HG03280 (cell line): ENCODE measurements around the gene PELI2.

Experiments
- ATAC-seq: cut with Tn5 transposase; IDR thresholded peaks from one replicate; pipeline ENCODE4 v1.9.1; 2021; ENCODE audit warnings: mild to moderate bottlenecking, moderate library complexity; ENCODE audit not compliant: unreplicated experiment

PELI2 gene

GRCh38 chr14:56170877-56171422 lies 52.7 kb downstream of the PELI2 start:
- no peak for ATAC-seq

- no peak for ATAC-seq
Observed at GRCh38 chr14:56172074-56172473, 53.9 kb downstream of the PELI2 start.

- no peak for ATAC-seq
Observed at GRCh38 chr14:56172571-56172971, 54.4 kb downstream of the PELI2 start.

- no peak for ATAC-seq
Observed at GRCh38 chr14:56173365-56173922, 55.2 kb downstream of the PELI2 start.

DNA sequence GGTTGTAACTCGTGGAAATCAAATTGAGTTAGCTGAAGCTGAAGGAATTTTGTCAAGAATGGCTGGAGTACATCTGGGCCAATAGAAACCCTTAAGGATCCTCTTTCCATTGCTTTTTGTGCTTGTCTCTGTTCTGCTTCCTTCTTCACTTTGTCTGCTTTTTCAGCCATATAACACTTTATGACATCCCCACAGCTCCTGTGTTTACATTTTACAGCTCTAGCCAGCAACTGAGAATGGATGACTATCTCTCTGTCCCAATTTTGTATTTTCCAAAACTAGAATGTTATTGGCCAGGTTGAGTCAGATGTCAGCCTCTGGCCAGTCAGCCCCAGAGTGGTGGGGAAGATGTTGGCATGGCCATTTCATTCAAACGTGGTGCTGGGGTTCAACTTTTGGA lies 57.6 kb downstream of the PELI2 start:
- ATAC-seq, result no peak

DNA sequence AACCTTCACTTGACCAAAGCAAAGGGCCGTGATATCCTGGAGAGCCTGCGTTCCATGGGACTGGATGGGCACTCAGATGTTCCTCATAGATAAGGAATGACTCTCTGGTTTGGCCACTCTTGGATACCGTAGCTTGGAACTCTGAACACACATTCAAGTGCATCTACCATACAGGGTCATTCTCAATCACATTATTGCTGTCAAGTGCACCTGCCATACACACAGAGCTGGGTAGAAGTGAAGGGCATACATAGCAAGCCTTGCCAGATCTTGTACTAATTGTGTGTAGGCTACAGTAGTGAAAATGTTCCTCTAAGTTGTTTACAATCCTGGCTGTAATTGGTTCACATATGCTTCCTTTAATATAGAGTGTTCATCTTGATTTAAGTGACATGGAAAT lies 58.3 kb downstream of the PELI2 start:
- ATAC-seq, result no peak

- ATAC-seq, result no peak
Observed at GRCh38 chr14:56177036-56177435, 58.8 kb downstream of the PELI2 start.

- ATAC-seq, result no peak
Observed at GRCh38 chr14:56180754-56181542, 62.7 kb downstream of the PELI2 start.

- no peak for ATAC-seq
Observed at GRCh38 chr14:56181681-56182085, 63.5 kb downstream of the PELI2 start.

DNA sequence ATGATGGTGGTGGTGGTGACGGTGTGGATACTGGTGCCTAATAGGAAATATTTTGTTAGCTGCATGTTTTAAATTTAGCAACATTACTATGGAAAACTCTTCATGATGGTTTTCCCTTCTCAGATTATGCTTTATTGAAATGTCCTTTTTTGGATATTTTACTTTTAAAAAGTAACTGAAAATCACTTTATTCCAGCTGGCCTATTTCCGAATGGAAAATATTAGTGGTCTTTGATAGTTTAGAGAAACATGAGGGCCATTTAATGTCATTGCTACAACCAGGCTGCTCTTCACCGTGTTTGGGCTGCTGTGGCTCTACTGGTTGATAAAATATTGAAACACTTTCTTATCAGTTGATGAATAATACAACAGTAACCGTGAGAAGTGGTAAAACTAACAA lies 64.2 kb downstream of the PELI2 start:
- ATAC-seq, result no peak

DNA sequence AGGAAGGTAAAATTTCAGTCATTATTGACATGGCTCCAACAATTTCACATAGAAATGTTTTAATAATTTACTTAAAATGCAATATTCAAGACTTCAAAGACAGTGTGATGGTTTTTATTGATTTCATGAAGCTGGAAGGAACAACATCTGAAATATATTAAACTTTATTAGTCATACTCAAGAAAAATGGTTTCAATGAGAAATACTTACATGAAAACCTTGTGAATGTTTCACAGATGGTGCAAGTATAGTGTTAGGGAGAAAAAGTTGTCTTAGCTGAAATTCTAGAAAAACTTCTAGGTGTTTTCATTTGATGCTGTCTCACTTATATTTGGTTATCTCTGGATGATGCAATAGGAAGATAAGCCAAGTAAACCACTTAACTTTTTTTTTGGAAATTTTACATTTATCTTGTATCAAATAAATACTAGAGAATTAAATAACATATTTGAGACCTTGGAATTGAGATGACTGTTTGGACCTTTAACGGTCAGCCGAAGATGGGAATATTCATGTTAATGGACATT lies 65.5 kb downstream of the PELI2 start:
- ATAC-seq, result no peak

- no peak for ATAC-seq
Observed at GRCh38 chr14:56185992-56186391, 67.8 kb downstream of the PELI2 start.

- ATAC-seq, result no peak
Observed at GRCh38 chr14:56187736-56188135, 69.5 kb downstream of the PELI2 start.

DNA sequence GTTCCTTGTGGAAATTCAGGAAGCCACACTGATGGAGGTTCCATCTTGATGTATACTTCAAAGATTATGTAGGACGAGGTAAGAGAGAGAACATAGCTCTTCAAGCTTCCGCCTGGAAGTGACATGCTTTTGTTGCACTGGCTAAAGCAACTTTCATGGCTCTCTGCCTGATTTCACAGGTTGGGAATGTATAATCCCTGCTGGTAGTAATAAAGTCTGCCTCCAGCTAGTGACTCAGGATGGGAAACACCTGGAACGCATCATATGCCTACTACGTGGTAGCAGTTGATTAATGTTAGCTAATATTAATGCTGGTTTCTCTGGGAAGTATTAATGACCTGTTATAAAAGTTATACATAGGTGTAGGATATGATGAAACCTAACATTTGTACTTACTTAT lies 71.1 kb downstream of the PELI2 start:
- no peak for ATAC-seq

GRCh38 chr14:56193347-56193746 lies 75.1 kb downstream of the PELI2 start:
- no peak for ATAC-seq

DNA sequence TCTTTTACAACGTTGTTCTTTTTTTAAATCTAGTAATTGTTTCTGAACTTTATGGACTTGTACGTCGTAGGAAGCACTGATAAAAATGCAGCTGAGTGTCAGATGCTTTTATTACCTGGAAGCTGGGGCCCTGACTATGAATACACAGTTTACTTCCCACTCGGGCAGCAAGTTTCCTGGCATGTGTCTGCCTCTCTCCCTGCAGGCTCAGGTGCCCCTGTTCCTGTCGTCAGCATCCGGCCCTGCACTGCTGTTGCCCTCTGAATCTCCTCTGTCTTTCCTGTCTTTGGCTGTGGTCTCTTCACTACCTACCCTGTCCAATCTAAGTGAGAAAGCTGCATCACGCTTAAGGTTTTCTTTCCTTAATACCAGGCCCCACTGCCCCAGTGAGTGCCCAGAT lies 75.8 kb downstream of the PELI2 start:
- no peak for ATAC-seq

DNA sequence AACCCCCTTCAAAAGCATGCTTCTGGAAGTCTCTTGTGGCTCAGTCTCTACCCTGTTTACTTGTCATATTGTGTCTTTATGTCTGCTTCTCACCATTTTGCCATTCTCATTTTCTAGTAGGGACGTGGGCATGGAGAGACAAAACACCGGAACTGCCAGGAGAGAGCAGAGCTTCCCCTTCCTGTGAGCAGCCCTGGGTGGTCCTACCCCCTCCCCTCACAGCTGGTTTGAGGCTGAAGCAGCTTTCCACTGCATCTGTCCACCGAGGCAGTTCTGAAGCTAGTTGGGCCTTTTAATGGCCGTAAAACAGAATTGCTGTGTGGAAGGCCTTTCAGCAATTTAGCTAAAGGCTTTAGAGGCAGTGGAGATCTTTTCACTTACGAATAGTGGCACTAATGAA lies 77.0 kb downstream of the PELI2 start:
- ATAC-seq, result no peak

DNA sequence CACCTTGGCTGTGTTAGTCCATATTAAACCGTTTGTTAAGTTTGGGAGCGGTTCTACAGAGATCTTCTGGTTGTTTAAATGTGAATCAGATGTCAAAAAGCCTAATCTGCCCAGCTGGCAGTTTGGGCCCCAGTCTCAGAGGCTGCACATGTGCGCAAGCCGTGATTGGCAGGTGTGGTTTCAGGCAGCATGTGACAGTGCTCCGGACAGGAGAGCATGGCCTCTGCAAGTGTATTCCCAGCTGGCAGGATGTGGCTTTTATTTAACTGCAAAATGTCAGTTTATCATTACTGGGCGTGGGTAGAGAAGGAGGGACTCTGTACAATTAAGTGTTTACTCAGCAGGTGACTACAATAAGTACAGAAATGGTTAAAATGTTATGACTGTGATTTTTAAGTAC lies 77.5 kb downstream of the PELI2 start:
- ATAC-seq, result no peak

DNA sequence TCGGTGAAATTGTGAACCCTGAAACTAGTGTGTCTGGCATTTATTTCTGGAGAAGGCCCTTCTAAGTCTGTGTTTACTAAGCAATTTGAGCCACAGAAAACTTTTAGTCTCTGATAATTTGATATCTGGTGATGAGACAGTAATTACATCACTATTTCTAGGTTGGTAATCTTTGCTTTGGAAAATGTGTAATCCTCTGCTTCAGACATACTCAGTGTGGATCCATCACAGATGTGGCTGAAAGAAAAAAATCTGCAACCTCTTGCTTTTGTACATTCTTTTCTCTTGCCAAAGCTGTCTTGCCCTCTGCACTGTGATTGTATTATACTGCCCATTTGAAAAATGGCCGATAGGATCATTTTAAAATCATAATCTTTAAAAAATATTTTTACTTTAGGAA lies 78.1 kb downstream of the PELI2 start:
- ATAC-seq, result no peak

GRCh38 chr14:56197150-56197549 lies 78.9 kb downstream of the PELI2 start:
- no peak for ATAC-seq

DNA sequence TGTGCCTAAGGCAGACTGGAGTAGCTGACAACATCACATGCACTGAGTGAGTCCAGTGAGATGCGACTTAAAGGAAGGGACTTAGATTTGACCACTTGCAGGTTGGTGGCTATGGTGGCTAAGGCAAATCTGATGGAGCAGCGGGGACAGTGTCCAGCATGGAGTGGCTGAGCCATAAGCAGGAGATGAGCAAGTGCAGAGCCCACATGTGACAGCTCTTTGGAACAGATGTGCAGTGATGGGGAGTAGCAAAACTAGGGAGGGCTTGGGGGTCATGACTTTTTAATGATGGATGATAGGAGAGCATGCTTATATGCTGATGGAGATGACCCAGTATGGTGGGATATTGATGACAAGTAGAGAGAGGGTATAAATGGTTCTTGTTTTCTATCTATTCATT lies 80.2 kb downstream of the PELI2 start:
- ATAC-seq, result no peak
